A673 (cell line): ENCODE results near the gene TOR2A.

Source experiments
- EZH2 ChIP-seq: fragments of 200-600 bp; sonication (generic); IDR thresholded peaks from 2 replicates; pipeline ENCODE4 v1.6.1; 2017; ENCODE audit warnings: borderline replicate concordance, low read depth, mild to moderate bottlenecking, mixed read lengths, antibody characterized with exemption, low read length; ENCODE audit not compliant: poor library complexity, severe bottlenecking
- TF ChIP-seq, protein P1 (sequence below): fragments of 300-800, 200-600 bp; sonication (generic); conservative IDR thresholded peaks from 2 replicates; pipeline ENCODE4 v1.5.1; 2017; ENCODE audit warnings: low read depth, mild to moderate bottlenecking, antibody characterized with exemption, low read length, moderate library complexity, mixed read lengths

GRCh38 chr9:127738666-127739065, 3.6 kb upstream of the TOR2A start:
- TF ChIP-seq, protein P1, sequence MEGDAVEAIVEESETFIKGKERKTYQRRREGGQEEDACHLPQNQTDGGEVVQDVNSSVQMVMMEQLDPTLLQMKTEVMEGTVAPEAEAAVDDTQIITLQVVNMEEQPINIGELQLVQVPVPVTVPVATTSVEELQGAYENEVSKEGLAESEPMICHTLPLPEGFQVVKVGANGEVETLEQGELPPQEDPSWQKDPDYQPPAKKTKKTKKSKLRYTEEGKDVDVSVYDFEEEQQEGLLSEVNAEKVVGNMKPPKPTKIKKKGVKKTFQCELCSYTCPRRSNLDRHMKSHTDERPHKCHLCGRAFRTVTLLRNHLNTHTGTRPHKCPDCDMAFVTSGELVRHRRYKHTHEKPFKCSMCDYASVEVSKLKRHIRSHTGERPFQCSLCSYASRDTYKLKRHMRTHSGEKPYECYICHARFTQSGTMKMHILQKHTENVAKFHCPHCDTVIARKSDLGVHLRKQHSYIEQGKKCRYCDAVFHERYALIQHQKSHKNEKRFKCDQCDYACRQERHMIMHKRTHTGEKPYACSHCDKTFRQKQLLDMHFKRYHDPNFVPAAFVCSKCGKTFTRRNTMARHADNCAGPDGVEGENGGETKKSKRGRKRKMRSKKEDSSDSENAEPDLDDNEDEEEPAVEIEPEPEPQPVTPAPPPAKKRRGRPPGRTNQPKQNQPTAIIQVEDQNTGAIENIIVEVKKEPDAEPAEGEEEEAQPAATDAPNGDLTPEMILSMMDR: no peak
- TF ChIP-seq EZH2: no peak
